Endothelial cell of umbilical vein (primary cell): Measurements from ENCODE around the gene WDR37. TPM values are rescaled to one million over a fixed set of nuclear protein-coding genes. Genes with fewer than 3 reads are reported as not detected.

Source experiments
- BruUV-seq: library from RNA; stranded (reverse); fragments of 400-500 nt; replicated peaks from 2 replicates; lab custom pipeline; 2021; lab: Mats Ljungman, UMichigan
- CTCF ChIA-PET: fragments of 300-600, 350-600 bp; sonication (Branson Sonifier 250); formaldehyde crosslinking; loops from one replicate; lab custom pipeline; 2021; ENCODE audit warnings: antibody characterized with exemption, inconsistent platforms; lab: Charles Lee
- POLR2A ChIA-PET: fragments of 300-600, 350-600 bp; sonication (Branson Sonifier 250); formaldehyde crosslinking; loops from one replicate; lab custom pipeline; 2021; ENCODE audit warnings: antibody characterized with exemption, inconsistent platforms; lab: Charles Lee
- DNase-seq: peaks from one replicate; pipeline ENCODE4 v3.0.0-alpha.2; 2011; ENCODE audit warnings: low read depth, low spot score
- FAIRE-seq: peaks from 2 replicates; lab custom pipeline; 2011; peaks lifted over from hg19 to GRCh38; lab: Jason Lieb, UNC
- H2AFZ ChIP-seq: 2 replicates; pipeline ENCODE4 v1.6.0; 2012; ENCODE audit warnings: low read depth, low read length, control low read depth, inconsistent platforms
- H3K27ac ChIP-seq: 2 replicates; pipeline ENCODE4 v1.5.1; 2011; ENCODE audit warnings: low read depth, mild to moderate bottlenecking, control low read depth, low read length, moderate library complexity; ENCODE audit not compliant: insufficient read depth
- H3K27me3 ChIP-seq, 2 experiments: 2 replicates each; pipeline versions ENCODE4 v1.6.0 to v1.6.1; 2011; ENCODE audit warnings: low read length in 2 of 2, mixed read lengths in 1 of 2; ENCODE audit not compliant: control insufficient read depth in 2 of 2, insufficient read depth in 2 of 2
- H3K36me3 ChIP-seq, 2 experiments: 2 replicates in 1 of 2; 3 replicates in 1 of 2; pipeline ENCODE4 v1.5.1; 2011; ENCODE audit warnings: low read length in 2 of 2, mild to moderate bottlenecking in 1 of 2, moderate library complexity in 1 of 2; ENCODE audit not compliant: control insufficient read depth in 2 of 2, insufficient read depth in 2 of 2; ENCODE audit errors: extremely low read depth in 1 of 2
- H3K4me1 ChIP-seq: 3 replicates; pipeline ENCODE4 v1.5.1; 2011; ENCODE audit warnings: mild to moderate bottlenecking, low read length; ENCODE audit not compliant: control insufficient read depth, insufficient read depth; ENCODE audit errors: extremely low read depth
- H3K4me2 ChIP-seq: 2 replicates; pipeline ENCODE4 v1.6.1; 2011; ENCODE audit warnings: low read length, control low read depth, mixed read lengths; ENCODE audit not compliant: insufficient read depth
- H3K4me3 ChIP-seq, 3 experiments: fragments of 200-600 bp in 1 of 3; sonication (generic), shearing (Covaris generic) in 1 of 3; replicated peaks in 1 of 3; 2 replicates each; pipeline ENCODE4 v1.5.1; 2011 to 2016; ENCODE audit warnings: control low read depth in 3 of 3, low read length in 3 of 3, mild to moderate bottlenecking in 2 of 3, inconsistent platforms in 1 of 3, low read depth in 1 of 3, moderate library complexity in 1 of 3; ENCODE audit not compliant: insufficient read depth in 1 of 3
- H3K79me2 ChIP-seq: 2 replicates; pipeline ENCODE4 v1.6.0; 2012; ENCODE audit warnings: low read length, inconsistent platforms; ENCODE audit not compliant: control insufficient read depth, insufficient read depth
- H3K9ac ChIP-seq: replicated peaks from 2 replicates; pipeline ENCODE3; 2011; ENCODE audit warnings: low read length, control low read depth; ENCODE audit not compliant: insufficient read depth; ENCODE audit errors: extremely low read depth
- H3K9me1 ChIP-seq: replicated peaks from 3 replicates; pipeline ENCODE4 v1.6.0; 2011; ENCODE audit warnings: mild to moderate bottlenecking, low read length; ENCODE audit not compliant: control insufficient read depth, insufficient read depth; ENCODE audit errors: extremely low read depth
- H3K9me3 ChIP-seq: replicated peaks from 2 replicates; pipeline ENCODE4 v1.5.1; 2012; ENCODE audit warnings: low read length, inconsistent platforms; ENCODE audit not compliant: control insufficient read depth, insufficient read depth
- H4K20me1 ChIP-seq: replicated peaks from 2 replicates; pipeline ENCODE3; 2011; ENCODE audit warnings: mild to moderate bottlenecking, low read length; ENCODE audit not compliant: control insufficient read depth, insufficient read depth; ENCODE audit errors: extremely low read depth
- EZH2 ChIP-seq: IDR thresholded peaks from 2 replicates; pipeline ENCODE4 v1.6.1; 2012; ENCODE audit warnings: borderline replicate concordance, low read depth, mild to moderate bottlenecking, moderate library complexity, low read length, inconsistent platforms; ENCODE audit not compliant: severe bottlenecking
- FOS ChIP-seq: IDR thresholded peaks from 2 replicates; pipeline ENCODE4 v1.6.1; 2011; ENCODE audit warnings: mild to moderate bottlenecking, low read length, moderate library complexity, borderline replicate concordance; ENCODE audit not compliant: insufficient read depth
- GATA2 ChIP-seq: IDR thresholded peaks from 2 replicates; pipeline ENCODE4 v1.7.0; 2011; ENCODE audit warnings: low read depth, mild to moderate bottlenecking, moderate library complexity, mixed read lengths, low read length; ENCODE audit not compliant: insufficient read length, insufficient read depth
- JUN ChIP-seq: IDR thresholded peaks from 2 replicates; pipeline ENCODE4 v1.6.1; 2011; ENCODE audit warnings: borderline replicate concordance, low read depth; ENCODE audit not compliant: insufficient read length, insufficient read depth
- MYC ChIP-seq: IDR thresholded peaks from one replicate; pipeline ENCODE4 v1.6.1; 2011; ENCODE audit warnings: mild to moderate bottlenecking, low read depth, low read length
- POLR2A ChIP-seq: IDR thresholded peaks from 2 replicates; pipeline ENCODE4 v1.6.1; 2012; ENCODE audit warnings: low read depth, mild to moderate bottlenecking, control low read depth, low read length
- POLR2AphosphoS5 ChIP-seq: IDR thresholded peaks from 2 replicates; pipeline ENCODE4 v1.6.1; 2012; ENCODE audit warnings: low read depth, mild to moderate bottlenecking, control low read depth, low read length, moderate library complexity; ENCODE audit not compliant: insufficient read depth
- dilution Hi-C: fragments of 300-500 bp; cut with MboI; formaldehyde crosslinking; loops from one replicate; pipeline ENCODE4 v1.15.0; 2019; ENCODE audit warnings: low sequenced_read_pairs; ENCODE audit not compliant: extremely low pct_ligation_motif_present
- intact Hi-C: fragments of 100-400 bp; cut with micrococcal nuclease; formaldehyde crosslinking; loops from one replicate; pipeline ENCODE4 v1.10.0; 2022
- polyA plus RNA-seq, 4 experiments: library from polyadenylated mRNA; depleted of rRNA in 3 of 4; stranded (reverse) in 3 of 4; unstranded in 1 of 4; fragments of >200 nt; gene quantifications; 2 replicates each; pipeline versions ENCODE4 v1.2.1 to v1.2.3, GENCODE V29; 2011 to 2012; ENCODE audit warnings: missing spikeins in 1 of 4
- total RNA-seq: library from RNA; stranded (reverse); gene quantifications from 2 replicates; pipeline ENCODE4 v1.2.3, GENCODE V29; 2021
- TF ChIP-seq, protein P1 (sequence below), 2 donors: IDR thresholded peaks; 1 replicate in 1 of 2; 2 replicates in 1 of 2; pipeline ENCODE4 v1.5.1; 2011; ENCODE audit warnings: low read length in 2 of 2, mild to moderate bottlenecking in 2 of 2, moderate library complexity in 2 of 2, control low read depth in 1 of 2, inconsistent platforms in 1 of 2, low read depth in 1 of 2; ENCODE audit not compliant: insufficient read depth in 1 of 2; ENCODE audit errors: extremely low read depth in 1 of 2
- TF ChIP-seq, protein P2 (sequence below): IDR thresholded peaks from 2 replicates; pipeline ENCODE4 v1.6.1; 2011; ENCODE audit not compliant: insufficient read depth, insufficient read length

Gene WDR37
- total and polyA plus RNA-seq, 2 donors (not counting 3 experiments of a cell fraction or from before 2014, with no cell fraction given), result 21.7 to 25.5 TPM

DNA sequence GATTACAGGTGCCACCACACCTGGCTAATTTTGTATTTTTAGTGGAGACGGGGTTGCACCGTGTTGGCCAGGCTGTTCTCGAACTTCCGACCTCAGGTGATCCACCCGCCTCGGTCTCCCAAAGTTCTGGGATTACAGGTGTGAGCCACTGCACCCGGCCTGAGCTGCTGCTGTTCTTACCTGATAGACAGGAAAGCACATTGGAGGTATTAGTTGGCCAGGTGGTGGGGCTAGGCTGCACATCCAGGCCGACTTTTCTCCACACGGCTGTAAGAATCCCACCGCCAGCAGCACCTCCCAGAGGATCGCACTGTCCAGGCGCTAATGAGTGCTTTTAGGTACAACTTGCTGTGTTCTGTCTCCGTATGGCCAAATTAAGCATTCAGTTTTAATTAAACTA lies 112.6 kb downstream of the WDR37 start:
- CTCF ChIA-PET, result no interaction called here
- Histone ChIP-seq H3K9ac (no peak overlapping the region), H3K4me3 (no peak overlapping the region), H3K27me3 (no peaks in the 10 kb centered on the region), H3K79me2 (no peaks in the 10 kb centered on the region), H3K4me1 (no peaks in the 10 kb centered on the region), H3K9me1 (no peaks in the 10 kb centered on the region), H4K20me1 (no peaks in the 10 kb centered on the region), H3K9me3 (no peaks in the 10 kb centered on the region), H3K36me3 (no peaks in the 10 kb centered on the region), H2AFZ (no peak overlapping the region), H3K27ac (no peak overlapping the region), H3K4me2 (no peak overlapping the region)
- no TSS peak for BruUV-seq
- TF ChIP-seq POLR2AphosphoS5, result no peak
- TF ChIP-seq, protein P1, sequence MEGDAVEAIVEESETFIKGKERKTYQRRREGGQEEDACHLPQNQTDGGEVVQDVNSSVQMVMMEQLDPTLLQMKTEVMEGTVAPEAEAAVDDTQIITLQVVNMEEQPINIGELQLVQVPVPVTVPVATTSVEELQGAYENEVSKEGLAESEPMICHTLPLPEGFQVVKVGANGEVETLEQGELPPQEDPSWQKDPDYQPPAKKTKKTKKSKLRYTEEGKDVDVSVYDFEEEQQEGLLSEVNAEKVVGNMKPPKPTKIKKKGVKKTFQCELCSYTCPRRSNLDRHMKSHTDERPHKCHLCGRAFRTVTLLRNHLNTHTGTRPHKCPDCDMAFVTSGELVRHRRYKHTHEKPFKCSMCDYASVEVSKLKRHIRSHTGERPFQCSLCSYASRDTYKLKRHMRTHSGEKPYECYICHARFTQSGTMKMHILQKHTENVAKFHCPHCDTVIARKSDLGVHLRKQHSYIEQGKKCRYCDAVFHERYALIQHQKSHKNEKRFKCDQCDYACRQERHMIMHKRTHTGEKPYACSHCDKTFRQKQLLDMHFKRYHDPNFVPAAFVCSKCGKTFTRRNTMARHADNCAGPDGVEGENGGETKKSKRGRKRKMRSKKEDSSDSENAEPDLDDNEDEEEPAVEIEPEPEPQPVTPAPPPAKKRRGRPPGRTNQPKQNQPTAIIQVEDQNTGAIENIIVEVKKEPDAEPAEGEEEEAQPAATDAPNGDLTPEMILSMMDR (IDR thresholded peaks at IDR 0.05; ENCODE audit: extremely low read depth in 1 of 2, insufficient read depth in 1 of 2, low read depth in 1 of 2, low read length in 2 of 2), result no peak
- no peak for TF ChIP-seq EZH2
- TF ChIP-seq POLR2A, result no peak
- TF ChIP-seq JUN, result no peak
- TF ChIP-seq, protein P2, sequence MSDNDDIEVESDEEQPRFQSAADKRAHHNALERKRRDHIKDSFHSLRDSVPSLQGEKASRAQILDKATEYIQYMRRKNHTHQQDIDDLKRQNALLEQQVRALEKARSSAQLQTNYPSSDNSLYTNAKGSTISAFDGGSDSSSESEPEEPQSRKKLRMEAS, result no peak
- TF ChIP-seq FOS, result no peak
- TF ChIP-seq MYC, result no peak
- TF ChIP-seq GATA2, result no peak
- dilution Hi-C loops, result no loop called here
- DNase-seq (no peak), FAIRE-seq (no peak)
- intact Hi-C loops, result no loop called here
- POLR2A ChIA-PET, result no interaction called here
